Endothelial cell of umbilical vein (primary cell): ENCODE results near the gene ASB2. TPM values are rescaled to one million over a fixed set of nuclear protein-coding genes. Genes with fewer than 3 reads are reported as not detected.

Experiments
- BruUV-seq: library from RNA; stranded (reverse); fragments of 400-500 nt; replicated peaks from 2 replicates; lab custom pipeline; 2021; lab: Mats Ljungman, UMichigan
- CTCF ChIA-PET: fragments of 300-600, 350-600 bp; sonication (Branson Sonifier 250); formaldehyde crosslinking; loops from one replicate; lab custom pipeline; 2021; ENCODE audit warnings: antibody characterized with exemption, inconsistent platforms; lab: Charles Lee
- POLR2A ChIA-PET: fragments of 300-600, 350-600 bp; sonication (Branson Sonifier 250); formaldehyde crosslinking; loops from one replicate; lab custom pipeline; 2021; ENCODE audit warnings: antibody characterized with exemption, inconsistent platforms; lab: Charles Lee
- DNase-seq: peaks from one replicate; pipeline ENCODE4 v3.0.0-alpha.2; 2011; ENCODE audit warnings: low read depth, low spot score
- FAIRE-seq: peaks from 2 replicates; lab custom pipeline; 2011; peaks lifted over from hg19 to GRCh38; lab: Jason Lieb, UNC
- H2AFZ ChIP-seq: 2 replicates; pipeline ENCODE4 v1.6.0; 2012; ENCODE audit warnings: low read depth, low read length, control low read depth, inconsistent platforms
- H3K27ac ChIP-seq: 2 replicates; pipeline ENCODE4 v1.5.1; 2011; ENCODE audit warnings: low read depth, mild to moderate bottlenecking, control low read depth, low read length, moderate library complexity; ENCODE audit not compliant: insufficient read depth
- H3K27me3 ChIP-seq, 2 experiments: 2 replicates each; pipeline versions ENCODE4 v1.6.0 to v1.6.1; 2011; ENCODE audit warnings: low read length in 2 of 2, mixed read lengths in 1 of 2; ENCODE audit not compliant: control insufficient read depth in 2 of 2, insufficient read depth in 2 of 2
- H3K36me3 ChIP-seq, 2 experiments: 2 replicates in 1 of 2; 3 replicates in 1 of 2; pipeline ENCODE4 v1.5.1; 2011; ENCODE audit warnings: low read length in 2 of 2, mild to moderate bottlenecking in 1 of 2, moderate library complexity in 1 of 2; ENCODE audit not compliant: control insufficient read depth in 2 of 2, insufficient read depth in 2 of 2; ENCODE audit errors: extremely low read depth in 1 of 2
- H3K4me1 ChIP-seq: 3 replicates; pipeline ENCODE4 v1.5.1; 2011; ENCODE audit warnings: mild to moderate bottlenecking, low read length; ENCODE audit not compliant: control insufficient read depth, insufficient read depth; ENCODE audit errors: extremely low read depth
- H3K4me2 ChIP-seq: 2 replicates; pipeline ENCODE4 v1.6.1; 2011; ENCODE audit warnings: low read length, control low read depth, mixed read lengths; ENCODE audit not compliant: insufficient read depth
- H3K4me3 ChIP-seq, 3 experiments: fragments of 200-600 bp in 1 of 3; sonication (generic), shearing (Covaris generic) in 1 of 3; replicated peaks in 1 of 3; 2 replicates each; pipeline ENCODE4 v1.5.1; 2011 to 2016; ENCODE audit warnings: control low read depth in 3 of 3, low read length in 3 of 3, mild to moderate bottlenecking in 2 of 3, inconsistent platforms in 1 of 3, low read depth in 1 of 3, moderate library complexity in 1 of 3; ENCODE audit not compliant: insufficient read depth in 1 of 3
- H3K79me2 ChIP-seq: 2 replicates; pipeline ENCODE4 v1.6.0; 2012; ENCODE audit warnings: low read length, inconsistent platforms; ENCODE audit not compliant: control insufficient read depth, insufficient read depth
- H3K9ac ChIP-seq: replicated peaks from 2 replicates; pipeline ENCODE3; 2011; ENCODE audit warnings: low read length, control low read depth; ENCODE audit not compliant: insufficient read depth; ENCODE audit errors: extremely low read depth
- H3K9me1 ChIP-seq: replicated peaks from 3 replicates; pipeline ENCODE4 v1.6.0; 2011; ENCODE audit warnings: mild to moderate bottlenecking, low read length; ENCODE audit not compliant: control insufficient read depth, insufficient read depth; ENCODE audit errors: extremely low read depth
- H3K9me3 ChIP-seq: replicated peaks from 2 replicates; pipeline ENCODE4 v1.5.1; 2012; ENCODE audit warnings: low read length, inconsistent platforms; ENCODE audit not compliant: control insufficient read depth, insufficient read depth
- H4K20me1 ChIP-seq: replicated peaks from 2 replicates; pipeline ENCODE3; 2011; ENCODE audit warnings: mild to moderate bottlenecking, low read length; ENCODE audit not compliant: control insufficient read depth, insufficient read depth; ENCODE audit errors: extremely low read depth
- CTCF ChIP-seq, 2 donors: IDR thresholded peaks; 1 replicate in 1 of 2; 2 replicates in 1 of 2; pipeline ENCODE4 v1.5.1; 2011; ENCODE audit warnings: low read length in 2 of 2, mild to moderate bottlenecking in 2 of 2, moderate library complexity in 2 of 2, control low read depth in 1 of 2, inconsistent platforms in 1 of 2, low read depth in 1 of 2; ENCODE audit not compliant: insufficient read depth in 1 of 2; ENCODE audit errors: extremely low read depth in 1 of 2
- EZH2 ChIP-seq: IDR thresholded peaks from 2 replicates; pipeline ENCODE4 v1.6.1; 2012; ENCODE audit warnings: borderline replicate concordance, low read depth, mild to moderate bottlenecking, moderate library complexity, low read length, inconsistent platforms; ENCODE audit not compliant: severe bottlenecking
- FOS ChIP-seq: IDR thresholded peaks from 2 replicates; pipeline ENCODE4 v1.6.1; 2011; ENCODE audit warnings: mild to moderate bottlenecking, low read length, moderate library complexity, borderline replicate concordance; ENCODE audit not compliant: insufficient read depth
- GATA2 ChIP-seq: IDR thresholded peaks from 2 replicates; pipeline ENCODE4 v1.7.0; 2011; ENCODE audit warnings: low read depth, mild to moderate bottlenecking, moderate library complexity, mixed read lengths, low read length; ENCODE audit not compliant: insufficient read length, insufficient read depth
- JUN ChIP-seq: IDR thresholded peaks from 2 replicates; pipeline ENCODE4 v1.6.1; 2011; ENCODE audit warnings: borderline replicate concordance, low read depth; ENCODE audit not compliant: insufficient read length, insufficient read depth
- MAX ChIP-seq: IDR thresholded peaks from 2 replicates; pipeline ENCODE4 v1.6.1; 2011; ENCODE audit not compliant: insufficient read depth, insufficient read length
- MYC ChIP-seq: IDR thresholded peaks from one replicate; pipeline ENCODE4 v1.6.1; 2011; ENCODE audit warnings: mild to moderate bottlenecking, low read depth, low read length
- POLR2A ChIP-seq: IDR thresholded peaks from 2 replicates; pipeline ENCODE4 v1.6.1; 2012; ENCODE audit warnings: low read depth, mild to moderate bottlenecking, control low read depth, low read length
- POLR2AphosphoS5 ChIP-seq: IDR thresholded peaks from 2 replicates; pipeline ENCODE4 v1.6.1; 2012; ENCODE audit warnings: low read depth, mild to moderate bottlenecking, control low read depth, low read length, moderate library complexity; ENCODE audit not compliant: insufficient read depth
- dilution Hi-C: fragments of 300-500 bp; cut with MboI; formaldehyde crosslinking; loops from one replicate; pipeline ENCODE4 v1.15.0; 2019; ENCODE audit warnings: low sequenced_read_pairs; ENCODE audit not compliant: extremely low pct_ligation_motif_present
- intact Hi-C: fragments of 100-400 bp; cut with micrococcal nuclease; formaldehyde crosslinking; loops from one replicate; pipeline ENCODE4 v1.10.0; 2022
- polyA plus RNA-seq, 4 experiments: library from polyadenylated mRNA; depleted of rRNA in 3 of 4; stranded (reverse) in 3 of 4; unstranded in 1 of 4; fragments of >200 nt; gene quantifications; 2 replicates each; pipeline versions ENCODE4 v1.2.1 to v1.2.3, GENCODE V29; 2011 to 2012; ENCODE audit warnings: missing spikeins in 1 of 4
- total RNA-seq: library from RNA; stranded (reverse); gene quantifications from 2 replicates; pipeline ENCODE4 v1.2.3, GENCODE V29; 2021

The ASB2 gene
- total and polyA plus RNA-seq, 2 donors (not counting 3 experiments of a cell fraction or from before 2014, with no cell fraction given) = not detected

- CTCF ChIA-PET = interaction anchor here (0.8 to 7.1 kb wide), 4 partner anchors 13 to 23 kb away, joined by 3 to 60 read pairs (median 4); no protein-coding TSS in a partner anchor
- no peaks in the 10 kb centered on the region for H4K20me1 ChIP-seq
- H3K9ac ChIP-seq = no peak overlapping the region
- H3K4me3 ChIP-seq = no peak overlapping the region
- intact Hi-C loops = no loop called here
- POLR2A ChIA-PET = no interaction called here
- H3K27me3 ChIP-seq = no peaks in the 10 kb centered on the region
- no peaks in the 10 kb centered on the region for H3K9me1 ChIP-seq
- no peaks in the 10 kb centered on the region for H3K79me2 ChIP-seq
- H3K4me2 ChIP-seq = no peak overlapping the region
- FAIRE-seq (peak; percentile 85), DNase-seq (peak; percentile 36)
- no peaks in the 10 kb centered on the region for H3K4me1 ChIP-seq
- H2AFZ ChIP-seq = no peak overlapping the region
- peak overlapping the region; percentile 49 for H3K27ac ChIP-seq
- dilution Hi-C loops = no loop called here
- peak; percentile 28 for TF ChIP-seq POLR2AphosphoS5
- no peak for TF ChIP-seq MAX
- H3K36me3 ChIP-seq = no peaks in the 10 kb centered on the region
- H3K9me3 ChIP-seq = no peaks in the 10 kb centered on the region
- no TSS peak for BruUV-seq
These were observed 16.9 kb downstream of the ASB2 start for GRCh38 chr14:93959239-93960107.

- intact Hi-C loops (no loop called here), dilution Hi-C loops (no loop called here)
- Histone ChIP-seq H3K27me3 (no peaks in the 10 kb centered on the region), H3K9me3 (no peaks in the 10 kb centered on the region), H3K27ac (peak overlapping the region; percentile 49), H3K4me3 (no peak overlapping the region), H3K79me2 (no peaks in the 10 kb centered on the region), H4K20me1 (no peaks in the 10 kb centered on the region), H2AFZ (no peak overlapping the region), H3K36me3 (no peaks in the 10 kb centered on the region), H3K4me1 (no peaks in the 10 kb centered on the region), H3K9ac (no peak overlapping the region), H3K4me2 (no peak overlapping the region), H3K9me1 (no peaks in the 10 kb centered on the region)
- BruUV-seq = no TSS peak
- no peak for DNase-seq
- POLR2A ChIA-PET = no interaction called here
- no peak for FAIRE-seq
- CTCF ChIA-PET = interaction anchor here (0.8 to 7.1 kb wide), 4 partner anchors 14 to 23 kb away, joined by 3 to 60 read pairs (median 4); no protein-coding TSS in a partner anchor
- no peak for TF ChIP-seq POLR2A
- TF ChIP-seq JUN = no peak
- no peak for TF ChIP-seq MAX
- no peak for TF ChIP-seq GATA2
- TF ChIP-seq EZH2 = no peak
- TF ChIP-seq MYC = no peak
- no peak for TF ChIP-seq POLR2AphosphoS5
- TF ChIP-seq CTCF (IDR thresholded peaks at IDR 0.05; ENCODE audit: extremely low read depth in 1 of 2, insufficient read depth in 1 of 2, low read depth in 1 of 2, low read length in 2 of 2) = no peak
- no peak for TF ChIP-seq FOS
These were observed 17.7 kb downstream of the ASB2 start for GRCh38 chr14:93958567-93959238.
